Activated T-cell treated with anti-CD3 and anti-CD28 coated beads, Interleukin-2, amount 50 U/mL, for 24 hours (primary cell): ENCODE data around the gene NPTN.

Source experiments
- DNase-seq: peaks from one replicate; pipeline ENCODE4 v3.0.0-alpha.2; 2020
- H3K27ac Mint-ChIP-seq: 2 replicates; pipeline ENCODE4 v1.8.0; 2020; ENCODE audit warnings: mild to moderate bottlenecking, mixed read lengths
- H3K27me3 Mint-ChIP-seq: 2 replicates; pipeline ENCODE4 v1.8.0; 2020; ENCODE audit warnings: mixed read lengths
- H3K36me3 Mint-ChIP-seq: 2 replicates; pipeline ENCODE4 v1.8.0; 2020; ENCODE audit warnings: low read depth, mixed read lengths
- H3K4me1 Mint-ChIP-seq: 2 replicates; pipeline ENCODE4 v1.8.0; 2020; ENCODE audit warnings: low read depth, mixed read lengths
- H3K4me3 Mint-ChIP-seq: 2 replicates; pipeline ENCODE4 v1.8.0; 2020; ENCODE audit warnings: mild to moderate bottlenecking, moderate library complexity, mixed read lengths
- H3K9me3 Mint-ChIP-seq: 2 replicates; pipeline ENCODE4 v1.8.0; 2020; ENCODE audit warnings: mixed read lengths

NPTN gene

GRCh38 chr15:73541479-73541878 is 91.7 kb downstream of the NPTN start:
- Mint-ChIP-seq H3K27me3 (no peaks in the 10 kb centered on the region), H3K9me3 (no peaks in the 10 kb centered on the region), H3K4me3 (no peak overlapping the region)

GRCh38 chr15:73540161-73540560 is 93.0 kb downstream of the NPTN start:
- DNase-seq, result no peak
- no peaks in the 10 kb centered on the region for H3K36me3 Mint-ChIP-seq
- no peaks in the 10 kb centered on the region for H3K27me3 Mint-ChIP-seq

More at GRCh38 chr15:73541479-73541878, 91.7 kb downstream of the NPTN start:
- H3K4me1 Mint-ChIP-seq, result no peaks in the 10 kb centered on the region
- no peak for DNase-seq
- no peak overlapping the region for H3K27ac Mint-ChIP-seq
- H3K36me3 Mint-ChIP-seq, result no peaks in the 10 kb centered on the region

GRCh38 chr15:73539212-73540128 is 93.7 kb downstream of the NPTN start:
- Mint-ChIP-seq H3K4me1 (no peaks in the 10 kb centered on the region), H3K36me3 (no peaks in the 10 kb centered on the region), H3K27ac (no peak overlapping the region), H3K9me3 (no peaks in the 10 kb centered on the region), H3K4me3 (no peak overlapping the region), H3K27me3 (no peaks in the 10 kb centered on the region)
- no peak for DNase-seq

More at GRCh38 chr15:73540161-73540560, 93.0 kb downstream of the NPTN start:
- no peaks in the 10 kb centered on the region for H3K4me1 Mint-ChIP-seq
- H3K27ac Mint-ChIP-seq, result no peak overlapping the region
- no peaks in the 10 kb centered on the region for H3K9me3 Mint-ChIP-seq
- H3K4me3 Mint-ChIP-seq, result no peak overlapping the region

GRCh38 chr15:73538563-73539211 is 94.5 kb downstream of the NPTN start:
- no peaks in the 10 kb centered on the region for H3K36me3 Mint-ChIP-seq
- H3K27ac Mint-ChIP-seq, result no peak overlapping the region

GRCh38 chr15:73538123-73538522 is 95.1 kb downstream of the NPTN start:
- Mint-ChIP-seq H3K27me3 (no peaks in the 10 kb centered on the region), H3K4me1 (no peaks in the 10 kb centered on the region), H3K4me3 (no peak overlapping the region), H3K9me3 (no peaks in the 10 kb centered on the region), H3K27ac (no peak overlapping the region), H3K36me3 (no peaks in the 10 kb centered on the region)
- no peak for DNase-seq

More at GRCh38 chr15:73538563-73539211, 94.5 kb downstream of the NPTN start:
- Mint-ChIP-seq H3K27me3 (no peaks in the 10 kb centered on the region), H3K4me1 (no peaks in the 10 kb centered on the region), H3K4me3 (no peak overlapping the region), H3K9me3 (no peaks in the 10 kb centered on the region)
- no peak for DNase-seq

- no peak overlapping the region for H3K4me3 Mint-ChIP-seq
- H3K4me1 Mint-ChIP-seq, result no peaks in the 10 kb centered on the region
- no peak for DNase-seq
- H3K27ac Mint-ChIP-seq, result no peak overlapping the region
- no peaks in the 10 kb centered on the region for H3K9me3 Mint-ChIP-seq
- H3K27me3 Mint-ChIP-seq, result no peaks in the 10 kb centered on the region
- H3K36me3 Mint-ChIP-seq, result no peaks in the 10 kb centered on the region
Observed at GRCh38 chr15:73530649-73531048, 102.5 kb downstream of the NPTN start.

- no peaks in the 10 kb centered on the region for H3K9me3 Mint-ChIP-seq
- H3K36me3 Mint-ChIP-seq, result no peaks in the 10 kb centered on the region
- H3K27ac Mint-ChIP-seq, result no peak overlapping the region
- no peak overlapping the region for H3K4me3 Mint-ChIP-seq
- H3K4me1 Mint-ChIP-seq, result no peaks in the 10 kb centered on the region
- no peaks in the 10 kb centered on the region for H3K27me3 Mint-ChIP-seq
- DNase-seq, result no peak
Observed at GRCh38 chr15:73527598-73527997, 105.6 kb downstream of the NPTN start.

- H3K9me3 Mint-ChIP-seq, result no peaks in the 10 kb centered on the region
- no peaks in the 10 kb centered on the region for H3K27me3 Mint-ChIP-seq
- no peak overlapping the region for H3K4me3 Mint-ChIP-seq
- no peaks in the 10 kb centered on the region for H3K36me3 Mint-ChIP-seq
- no peak for DNase-seq
- H3K27ac Mint-ChIP-seq, result no peak overlapping the region
- H3K4me1 Mint-ChIP-seq, result no peaks in the 10 kb centered on the region
Observed at GRCh38 chr15:73524919-73525318, 108.3 kb downstream of the NPTN start.

GRCh38 chr15:73522011-73522410 is 111.2 kb downstream of the NPTN start:
- no peaks in the 10 kb centered on the region for H3K9me3 Mint-ChIP-seq
- peaks cover 3% of the 10 kb centered on the region for H3K27me3 Mint-ChIP-seq
- H3K4me3 Mint-ChIP-seq, result no peak overlapping the region
- DNase-seq, result no peak
- H3K36me3 Mint-ChIP-seq, result no peaks in the 10 kb centered on the region
- H3K4me1 Mint-ChIP-seq, result no peaks in the 10 kb centered on the region
- no peak overlapping the region for H3K27ac Mint-ChIP-seq

GRCh38 chr15:73518876-73519733 is 114.1 kb downstream of the NPTN start:
- Mint-ChIP-seq H3K27me3 (peaks cover 6% of the 10 kb centered on the region), H3K4me3 (no peak overlapping the region), H3K9me3 (no peaks in the 10 kb centered on the region), H3K36me3 (no peaks in the 10 kb centered on the region), H3K4me1 (no peaks in the 10 kb centered on the region), H3K27ac (no peak overlapping the region)
- no peak for DNase-seq

GRCh38 chr15:73518180-73518862 is 114.9 kb downstream of the NPTN start:
- Mint-ChIP-seq H3K27ac (no peak overlapping the region), H3K27me3 (peaks cover 6% of the 10 kb centered on the region), H3K4me1 (no peaks in the 10 kb centered on the region), H3K36me3 (no peaks in the 10 kb centered on the region), H3K9me3 (no peaks in the 10 kb centered on the region), H3K4me3 (no peak overlapping the region)
- no peak for DNase-seq

- Mint-ChIP-seq H3K36me3 (no peaks in the 10 kb centered on the region), H3K4me1 (no peaks in the 10 kb centered on the region), H3K9me3 (no peaks in the 10 kb centered on the region), H3K4me3 (no peak overlapping the region), H3K27ac (no peak overlapping the region), H3K27me3 (peaks cover 6% of the 10 kb centered on the region)
- no peak for DNase-seq
Observed at GRCh38 chr15:73517566-73517965, 115.6 kb downstream of the NPTN start.

- no peak overlapping the region for H3K4me3 Mint-ChIP-seq
Observed at GRCh38 chr15:73515527-73515926, 117.7 kb downstream of the NPTN start.

More at GRCh38 chr15:73515527-73515926, 117.7 kb downstream of the NPTN start:
- H3K36me3 Mint-ChIP-seq, result no peaks in the 10 kb centered on the region
- no peaks in the 10 kb centered on the region for H3K9me3 Mint-ChIP-seq
- no peak for DNase-seq
- H3K27ac Mint-ChIP-seq, result no peak overlapping the region
- H3K27me3 Mint-ChIP-seq, result peaks cover 6% of the 10 kb centered on the region
- H3K4me1 Mint-ChIP-seq, result no peaks in the 10 kb centered on the region
